B cell (primary cell): ENCODE results near the gene HEBP2. TPM values are rescaled to one million over a fixed set of nuclear protein-coding genes. Genes with fewer than 3 reads are reported as not detected.

ENCODE experiments used
- ATAC-seq: fragments of 200-7000 bp; cut with Tn5 transposase; one replicate; pipeline ENCODE4 v1.10.0; 2021; ENCODE audit warnings: low read depth, mild to moderate bottlenecking, moderate number of reproducible peaks, moderate library complexity
- CTCF ChIA-PET: fragments of 350-600 bp; sonication (Branson Sonifier 250); formaldehyde crosslinking; loops from one replicate; lab custom pipeline; 2021; ENCODE audit warnings: antibody characterized with exemption, inconsistent platforms; lab: Charles Lee
- POLR2A ChIA-PET: fragments of 350-600 bp; sonication (Branson Sonifier 250); formaldehyde crosslinking; loops from one replicate; lab custom pipeline; 2021; ENCODE audit warnings: antibody characterized with exemption; lab: Charles Lee
- DNase-seq: peaks from one replicate; pipeline ENCODE4 v3.0.0; 2013
- H2AFZ ChIP-seq: 2 replicates; pipeline ENCODE4 v1.6.1; 2012; ENCODE audit warnings: mild to moderate bottlenecking, low read depth, low read length; ENCODE audit not compliant: insufficient read depth, poor library complexity, severe bottlenecking
- H3K27ac ChIP-seq, 2 donors: 1 replicate in 1 of 2; 2 replicates in 1 of 2; pipeline ENCODE4 v1.5.1; 2012 to 2013; ENCODE audit warnings: low read length in 2 of 2, mild to moderate bottlenecking in 2 of 2, moderate library complexity in 1 of 2
- H3K27me3 ChIP-seq, 4 experiments: fragments of 200-600 bp in 1 of 4; sonication (generic) in 1 of 4; replicated peaks in 1 of 4; 1 replicate in 2 of 4; 2 replicates in 2 of 4; pipeline versions ENCODE4 v1.6.1 to v1.7.0; 2013 to 2016; ENCODE audit warnings: low read length in 3 of 4, mild to moderate bottlenecking in 2 of 4, mixed read lengths in 1 of 4, moderate library complexity in 1 of 4; ENCODE audit not compliant: insufficient read depth in 4 of 4, control insufficient read depth in 3 of 4; ENCODE audit errors: control extremely low read depth in 1 of 4
- H3K36me3 ChIP-seq, 2 experiments: replicated peaks in 1 of 2; 1 replicate in 1 of 2; 2 replicates in 1 of 2; pipeline versions ENCODE4 v1.6.1 to v1.7.1; 2013; ENCODE audit warnings: low read length in 1 of 2; ENCODE audit not compliant: insufficient read depth in 2 of 2, control insufficient read depth in 1 of 2; ENCODE audit errors: control extremely low read depth in 1 of 2, extremely low read depth in 1 of 2
- H3K4me1 ChIP-seq, 2 donors: fragments of 200-600 bp in 1 of 2; sonication (generic) in 1 of 2; 1 replicate in 1 of 2; 2 replicates in 1 of 2; pipeline versions ENCODE4 v1.5.1 to v1.6.1; 2013 to 2017; ENCODE audit warnings: low read length in 2 of 2; ENCODE audit not compliant: control insufficient read depth in 2 of 2, insufficient read depth in 2 of 2
- H3K4me2 ChIP-seq: replicated peaks from 2 replicates; pipeline ENCODE3; 2012; ENCODE audit warnings: mild to moderate bottlenecking, low read depth, low read length; ENCODE audit not compliant: poor library complexity, severe bottlenecking
- H3K4me3 ChIP-seq, 5 experiments: fragments of 200-600 bp in 1 of 5; sonication (generic) in 1 of 5; 1 replicate in 3 of 5; 2 replicates in 2 of 5; pipeline versions ENCODE4 v1.5.1 to v1.7.0; 2011 to 2016; ENCODE audit warnings: low read length in 4 of 5, mild to moderate bottlenecking in 4 of 5, low read depth in 2 of 5, control low read depth in 1 of 5, moderate library complexity in 1 of 5; ENCODE audit not compliant: insufficient read depth in 1 of 5; ENCODE audit errors: control extremely low read depth in 1 of 5, extremely low read depth in 1 of 5
- H3K79me2 ChIP-seq: fragments of 200-600 bp; sonication (generic); one replicate; pipeline ENCODE4 v1.6.0; 2016; ENCODE audit warnings: low read length; ENCODE audit not compliant: control insufficient read depth, insufficient read depth
- H3K9ac ChIP-seq: fragments of 200-600 bp; sonication (generic); 2 replicates; pipeline ENCODE4 v1.6.1; 2017; ENCODE audit warnings: mild to moderate bottlenecking, low read length, moderate library complexity
- H3K9me3 ChIP-seq, 3 donors: one replicate each; pipeline versions ENCODE4 v1.6.1 to v1.7.1; 2013; ENCODE audit warnings: low read length in 2 of 3; ENCODE audit not compliant: control insufficient read depth in 2 of 3, insufficient read depth in 1 of 3; ENCODE audit errors: control extremely low read depth in 1 of 3
- H4K20me1 ChIP-seq: 2 replicates; pipeline ENCODE4 v1.6.0; 2012; ENCODE audit warnings: mild to moderate bottlenecking, low read length; ENCODE audit not compliant: insufficient read depth, control insufficient read depth, poor library complexity, severe bottlenecking
- H3K27ac Mint-ChIP-seq: one replicate; pipeline ENCODE4 v1.8.0; 2021; ENCODE audit warnings: mixed read lengths
- H3K27me3 Mint-ChIP-seq: one replicate; pipeline ENCODE4 v1.8.0; 2021; ENCODE audit warnings: mixed read lengths
- H3K4me1 Mint-ChIP-seq: one replicate; pipeline ENCODE4 v1.8.0; 2021; ENCODE audit warnings: mixed read lengths
- H3K4me3 Mint-ChIP-seq: one replicate; pipeline ENCODE4 v1.8.0; 2021; ENCODE audit warnings: mixed read lengths
- H3K9me3 Mint-ChIP-seq: one replicate; pipeline ENCODE4 v1.8.0; 2022; ENCODE audit warnings: mixed read lengths; ENCODE audit not compliant: insufficient read depth
- EZH2 ChIP-seq: IDR thresholded peaks from 2 replicates; pipeline ENCODE4 v1.6.1; 2012; ENCODE audit warnings: borderline replicate concordance, low read depth, mild to moderate bottlenecking, moderate library complexity, low read length; ENCODE audit not compliant: insufficient read depth, poor library complexity, severe bottlenecking
- WGBS: methylation state at CpG from one replicate; pipeline ENCODE4 v1.1.5; 2013; ENCODE audit warnings: missing lambda C conversion rate; ENCODE audit not compliant: insufficient coverage; 5-methylcytosine and 5-hydroxymethylcytosine counted together
- intact Hi-C: fragments of 100-400 bp; cut with micrococcal nuclease; formaldehyde crosslinking; loops from one replicate; pipeline ENCODE4 v1.10.0; 2022
- polyA plus RNA-seq: library from polyadenylated mRNA; depleted of rRNA; stranded (reverse); fragments of >200 nt; gene quantifications from 2 replicates; pipeline ENCODE4 v1.2.3, GENCODE V29; 2012
- total RNA-seq, 2 donors: library from RNA; stranded (reverse); fragments of 120-200 nt in 1 of 2; gene quantifications; 1 replicate in 1 of 2; 2 replicates in 1 of 2; pipeline versions ENCODE4 v1.2.3 to v1.2.4, GENCODE V29; 2013 to 2022
- TF ChIP-seq, protein P1 (sequence below): fragments of 200-600 bp; IDR thresholded peaks from one replicate; pipeline ENCODE4 v1.8.0; 2022; ENCODE audit warnings: antibody characterized with exemption, mild to moderate bottlenecking

The HEBP2 gene
- total and polyA plus RNA-seq, 2 donors (not counting 1 experiment from before 2014, with no cell fraction given) = 12.4 to 35.1 TPM

GRCh38 chr6:138371720-138372119 lies 32.3 kb upstream of the HEBP2 start:
- no peak overlapping the region for H3K27ac Mint-ChIP-seq
- Histone ChIP-seq H3K4me1 (no peaks in the 10 kb centered on the region), H3K9me3 (no peaks in the 10 kb centered on the region), H3K4me3 (no peak overlapping the region), H3K27ac (no peak overlapping the region), H3K4me2 (no peak overlapping the region), H3K79me2 (no peaks in the 10 kb centered on the region), H2AFZ (no peak overlapping the region), H3K9ac (no peak overlapping the region), H3K27me3 (no peaks in the 10 kb centered on the region), H3K36me3 (no peaks in the 10 kb centered on the region), H4K20me1 (no peaks in the 10 kb centered on the region)
- no peak overlapping the region for H3K4me3 Mint-ChIP-seq
- peaks cover 18% of the 10 kb centered on the region for H3K27me3 Mint-ChIP-seq
- intact Hi-C loops = no loop called here
- TF ChIP-seq EZH2 = no peak
- TF ChIP-seq, protein P1, sequence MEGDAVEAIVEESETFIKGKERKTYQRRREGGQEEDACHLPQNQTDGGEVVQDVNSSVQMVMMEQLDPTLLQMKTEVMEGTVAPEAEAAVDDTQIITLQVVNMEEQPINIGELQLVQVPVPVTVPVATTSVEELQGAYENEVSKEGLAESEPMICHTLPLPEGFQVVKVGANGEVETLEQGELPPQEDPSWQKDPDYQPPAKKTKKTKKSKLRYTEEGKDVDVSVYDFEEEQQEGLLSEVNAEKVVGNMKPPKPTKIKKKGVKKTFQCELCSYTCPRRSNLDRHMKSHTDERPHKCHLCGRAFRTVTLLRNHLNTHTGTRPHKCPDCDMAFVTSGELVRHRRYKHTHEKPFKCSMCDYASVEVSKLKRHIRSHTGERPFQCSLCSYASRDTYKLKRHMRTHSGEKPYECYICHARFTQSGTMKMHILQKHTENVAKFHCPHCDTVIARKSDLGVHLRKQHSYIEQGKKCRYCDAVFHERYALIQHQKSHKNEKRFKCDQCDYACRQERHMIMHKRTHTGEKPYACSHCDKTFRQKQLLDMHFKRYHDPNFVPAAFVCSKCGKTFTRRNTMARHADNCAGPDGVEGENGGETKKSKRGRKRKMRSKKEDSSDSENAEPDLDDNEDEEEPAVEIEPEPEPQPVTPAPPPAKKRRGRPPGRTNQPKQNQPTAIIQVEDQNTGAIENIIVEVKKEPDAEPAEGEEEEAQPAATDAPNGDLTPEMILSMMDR = no peak
- no peaks in the 10 kb centered on the region for H3K4me1 Mint-ChIP-seq
- ChIA-PET POLR2A (no interaction called here), CTCF (interaction anchor here (1.1 kb wide), 1 partner anchor 31 kb away, joined by 3 read pairs; no protein-coding TSS in a partner anchor)
- 89% methylated on average over 3 of the region's 3 CpGs for WGBS
- peaks cover 2% of the 10 kb centered on the region for H3K9me3 Mint-ChIP-seq
- DNase-seq (no peak), ATAC-seq (no peak)

DNA sequence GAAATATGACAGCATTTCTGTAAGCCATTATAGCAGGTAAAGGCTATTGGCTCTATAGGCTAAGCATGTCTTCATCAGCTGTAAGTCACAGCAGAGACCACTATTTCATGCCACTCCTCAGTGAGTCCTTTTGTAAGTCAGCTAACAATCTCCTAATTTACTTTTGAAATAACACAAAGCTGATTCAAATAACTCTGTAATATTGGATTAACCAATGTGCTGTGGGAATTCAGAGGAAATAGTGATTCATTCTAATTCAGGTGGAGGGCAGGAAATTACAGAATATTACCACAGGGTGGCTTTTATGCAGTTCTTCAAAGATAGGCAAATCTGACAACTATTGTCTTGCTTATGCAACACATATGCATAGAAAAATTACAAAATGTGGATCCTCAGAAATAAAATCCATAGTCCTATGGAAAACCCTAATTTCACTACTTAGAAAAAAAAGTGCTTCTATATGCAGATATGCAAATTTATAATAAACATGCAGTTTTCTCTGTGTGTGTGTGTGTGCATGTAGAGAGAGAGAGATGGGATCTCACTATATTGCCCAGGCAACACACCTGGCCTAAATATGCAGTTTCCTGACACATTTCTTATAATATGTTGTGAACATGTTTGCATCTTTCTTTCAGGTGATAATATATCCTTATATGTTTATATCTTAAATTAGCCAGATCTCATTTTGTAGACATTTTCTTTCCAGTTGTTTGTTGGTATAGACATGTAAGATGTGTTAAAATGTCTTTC lies 31.1 kb upstream of the HEBP2 start:
- DNase-seq (peak; percentile 24), ATAC-seq (no peak)
- intact Hi-C loops = no loop called here
- H4K20me1 ChIP-seq = no peaks in the 10 kb centered on the region
- Mint-ChIP-seq H3K9me3 (no peaks in the 10 kb centered on the region), H3K4me3 (no peak overlapping the region), H3K27ac (no peak overlapping the region), H3K4me1 (no peaks in the 10 kb centered on the region), H3K27me3 (peaks cover 12% of the 10 kb centered on the region)
- no peaks in the 10 kb centered on the region for H3K36me3 ChIP-seq
- ChIA-PET CTCF (interaction anchor here (0.7 to 2.3 kb wide), 4 partner anchors 29 to 216 kb away, joined by 3 to 9 read pairs (median 5); partner anchors contain the start of gene HEBP2), POLR2A (interaction anchor here (0.7 kb wide), 1 partner anchor 1608 kb away, joined by 5 read pairs; no protein-coding TSS in a partner anchor)
- no peak overlapping the region for H3K4me2 ChIP-seq
- H3K27me3 ChIP-seq = no peaks in the 10 kb centered on the region
- H3K4me3 ChIP-seq = no peak overlapping the region
- H3K79me2 ChIP-seq = no peaks in the 10 kb centered on the region
- no peak overlapping the region for H3K27ac ChIP-seq
- no peak overlapping the region for H3K9ac ChIP-seq
- no peak for TF ChIP-seq EZH2
- TF ChIP-seq, protein P1 = no peak
- H2AFZ ChIP-seq = no peak overlapping the region
- H3K4me1 ChIP-seq = no peaks in the 10 kb centered on the region
- H3K9me3 ChIP-seq = no peaks in the 10 kb centered on the region
